ENCODE data around the gene ESRRA.
"Not testable (repeated sequence)": the region's sequence is repeated elsewhere in the genome, so short reads cannot be mapped to it uniquely, and the experiment has no call there.

ESRRA gene

DNA sequence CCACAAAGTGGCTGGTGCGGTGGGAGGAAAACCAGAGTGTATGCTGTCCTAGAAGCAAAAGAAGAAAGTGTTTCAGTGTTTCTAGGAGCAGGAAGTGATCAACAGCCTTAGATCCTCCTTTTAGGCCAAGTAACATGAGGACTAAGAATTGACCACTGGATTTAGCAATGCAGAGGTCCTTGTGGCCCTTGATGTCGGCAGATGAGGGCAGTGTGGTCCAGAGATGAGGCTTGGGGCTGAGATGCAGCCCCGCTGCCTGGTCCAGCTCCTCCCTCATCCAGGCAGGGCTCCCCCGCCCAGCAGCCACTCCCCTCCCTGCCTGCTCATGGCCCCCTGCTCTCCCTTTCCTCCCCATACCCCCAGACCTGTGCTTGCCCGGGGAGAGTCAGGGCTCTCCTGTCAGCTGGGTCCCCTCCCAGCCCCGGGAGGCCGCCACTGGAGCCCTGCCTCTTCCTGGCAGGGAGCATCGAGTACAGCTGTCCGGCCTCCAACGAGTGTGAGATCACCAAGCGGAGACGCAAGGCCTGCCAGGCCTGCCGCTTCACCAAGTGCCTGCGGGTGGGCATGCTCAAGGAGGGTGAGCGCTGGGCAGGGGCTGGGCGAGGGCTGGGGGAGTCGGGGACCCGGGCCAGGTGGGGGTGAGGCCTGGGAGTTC, 8.3 kb downstream of the ESRRA start:
- TF ChIP-seq, protein P1, sequence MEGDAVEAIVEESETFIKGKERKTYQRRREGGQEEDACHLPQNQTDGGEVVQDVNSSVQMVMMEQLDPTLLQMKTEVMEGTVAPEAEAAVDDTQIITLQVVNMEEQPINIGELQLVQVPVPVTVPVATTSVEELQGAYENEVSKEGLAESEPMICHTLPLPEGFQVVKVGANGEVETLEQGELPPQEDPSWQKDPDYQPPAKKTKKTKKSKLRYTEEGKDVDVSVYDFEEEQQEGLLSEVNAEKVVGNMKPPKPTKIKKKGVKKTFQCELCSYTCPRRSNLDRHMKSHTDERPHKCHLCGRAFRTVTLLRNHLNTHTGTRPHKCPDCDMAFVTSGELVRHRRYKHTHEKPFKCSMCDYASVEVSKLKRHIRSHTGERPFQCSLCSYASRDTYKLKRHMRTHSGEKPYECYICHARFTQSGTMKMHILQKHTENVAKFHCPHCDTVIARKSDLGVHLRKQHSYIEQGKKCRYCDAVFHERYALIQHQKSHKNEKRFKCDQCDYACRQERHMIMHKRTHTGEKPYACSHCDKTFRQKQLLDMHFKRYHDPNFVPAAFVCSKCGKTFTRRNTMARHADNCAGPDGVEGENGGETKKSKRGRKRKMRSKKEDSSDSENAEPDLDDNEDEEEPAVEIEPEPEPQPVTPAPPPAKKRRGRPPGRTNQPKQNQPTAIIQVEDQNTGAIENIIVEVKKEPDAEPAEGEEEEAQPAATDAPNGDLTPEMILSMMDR (conservative IDR thresholded peaks at IDR 0.05; ENCODE audit: low read depth), result no peak
- CTCF ChIA-PET, result interaction anchor here (0.6 to 0.9 kb wide), 2 partner anchors 12 to 62 kb away, joined by 3 read pairs; no protein-coding TSS in a partner anchor
- POLR2A ChIA-PET (ENCODE audit: low non-redundant PET), result no interaction called here
- no peak for DNase-seq (ENCODE audit: low spot score)
- peak overlapping the region; percentile 100 for H3K27ac ChIP-seq

DNA sequence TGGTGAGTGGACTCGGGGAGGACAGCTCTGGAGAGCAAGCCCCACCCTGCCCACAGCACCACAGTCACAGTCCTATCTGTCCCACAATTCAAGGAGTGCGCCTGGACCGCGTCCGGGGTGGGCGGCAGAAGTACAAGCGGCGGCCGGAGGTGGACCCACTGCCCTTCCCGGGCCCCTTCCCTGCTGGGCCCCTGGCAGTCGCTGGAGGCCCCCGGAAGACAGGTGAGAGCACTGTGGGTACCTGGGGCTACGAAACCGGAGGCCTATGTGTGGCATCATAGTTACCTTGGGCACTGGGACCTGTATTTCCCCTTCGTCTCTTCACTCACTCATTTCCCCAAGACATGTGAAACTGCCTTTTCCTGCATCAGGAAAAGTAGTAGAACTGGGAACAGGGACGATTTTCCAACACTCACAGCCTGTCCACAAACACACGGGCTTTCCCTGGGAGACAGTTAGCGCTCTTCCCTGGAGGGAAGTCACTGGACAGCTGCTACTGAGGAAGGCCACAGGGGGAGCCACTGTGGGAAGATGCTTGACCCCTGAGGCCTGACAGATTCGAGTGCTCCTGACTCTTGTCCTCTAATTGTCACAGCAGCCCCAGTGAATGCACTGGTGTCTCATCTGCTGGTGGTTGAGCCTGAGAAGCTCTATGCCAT, 9.0 kb downstream of the ESRRA start:
- CTCF ChIA-PET, result interaction anchor here (0.6 to 0.9 kb wide), 2 partner anchors 13 to 31 kb away, joined by 3 read pairs; no protein-coding TSS in a partner anchor

DNA sequence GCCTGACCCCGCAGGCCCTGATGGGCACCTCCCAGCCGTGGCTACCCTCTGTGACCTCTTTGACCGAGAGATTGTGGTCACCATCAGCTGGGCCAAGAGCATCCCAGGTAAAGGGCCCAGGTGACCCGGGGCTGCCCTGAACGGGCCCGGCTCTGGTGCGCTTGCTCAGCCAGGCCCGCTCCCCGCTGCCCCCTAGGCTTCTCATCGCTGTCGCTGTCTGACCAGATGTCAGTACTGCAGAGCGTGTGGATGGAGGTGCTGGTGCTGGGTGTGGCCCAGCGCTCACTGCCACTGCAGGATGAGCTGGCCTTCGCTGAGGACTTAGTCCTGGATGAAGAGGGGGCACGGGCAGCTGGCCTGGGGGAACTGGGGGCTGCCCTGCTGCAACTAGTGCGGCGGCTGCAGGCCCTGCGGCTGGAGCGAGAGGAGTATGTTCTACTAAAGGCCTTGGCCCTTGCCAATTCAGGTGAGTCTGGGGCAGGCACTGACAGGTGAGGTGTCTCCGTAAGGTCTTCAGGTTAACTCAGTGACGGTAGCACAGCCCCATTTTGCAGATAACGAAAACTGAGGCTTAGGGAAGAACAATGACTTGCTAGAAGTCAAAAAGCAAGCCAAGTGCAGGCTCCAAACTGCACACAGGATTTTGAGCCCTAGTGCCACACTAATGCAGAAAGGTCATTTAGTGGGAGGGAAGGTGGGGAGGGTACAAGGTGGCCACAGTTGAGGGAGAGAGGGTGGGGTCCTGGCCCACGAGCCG, 9.7 kb downstream of the ESRRA start:
- TF ChIP-seq, protein P1 (conservative IDR thresholded peaks at IDR 0.05; ENCODE audit: low read depth), result no peak
- ChIA-PET POLR2A (ENCODE audit: low non-redundant PET) (no interaction called here), CTCF (interaction anchor here (0.6 kb wide), 1 partner anchor 31 kb away, joined by 3 read pairs; no protein-coding TSS in a partner anchor)
- H3K27ac ChIP-seq, result peak overlapping the region; percentile 100
- no peak for DNase-seq (ENCODE audit: low spot score)

More for the DNA sequence above, 9.0 kb downstream of the ESRRA start:
- peak overlapping the region; percentile 100 for H3K27ac ChIP-seq
- TF ChIP-seq, protein P1 (conservative IDR thresholded peaks at IDR 0.05; ENCODE audit: low read depth), result no peak
- no peak for DNase-seq (ENCODE audit: low spot score)
- POLR2A ChIA-PET (ENCODE audit: low non-redundant PET), result no interaction called here

DNA sequence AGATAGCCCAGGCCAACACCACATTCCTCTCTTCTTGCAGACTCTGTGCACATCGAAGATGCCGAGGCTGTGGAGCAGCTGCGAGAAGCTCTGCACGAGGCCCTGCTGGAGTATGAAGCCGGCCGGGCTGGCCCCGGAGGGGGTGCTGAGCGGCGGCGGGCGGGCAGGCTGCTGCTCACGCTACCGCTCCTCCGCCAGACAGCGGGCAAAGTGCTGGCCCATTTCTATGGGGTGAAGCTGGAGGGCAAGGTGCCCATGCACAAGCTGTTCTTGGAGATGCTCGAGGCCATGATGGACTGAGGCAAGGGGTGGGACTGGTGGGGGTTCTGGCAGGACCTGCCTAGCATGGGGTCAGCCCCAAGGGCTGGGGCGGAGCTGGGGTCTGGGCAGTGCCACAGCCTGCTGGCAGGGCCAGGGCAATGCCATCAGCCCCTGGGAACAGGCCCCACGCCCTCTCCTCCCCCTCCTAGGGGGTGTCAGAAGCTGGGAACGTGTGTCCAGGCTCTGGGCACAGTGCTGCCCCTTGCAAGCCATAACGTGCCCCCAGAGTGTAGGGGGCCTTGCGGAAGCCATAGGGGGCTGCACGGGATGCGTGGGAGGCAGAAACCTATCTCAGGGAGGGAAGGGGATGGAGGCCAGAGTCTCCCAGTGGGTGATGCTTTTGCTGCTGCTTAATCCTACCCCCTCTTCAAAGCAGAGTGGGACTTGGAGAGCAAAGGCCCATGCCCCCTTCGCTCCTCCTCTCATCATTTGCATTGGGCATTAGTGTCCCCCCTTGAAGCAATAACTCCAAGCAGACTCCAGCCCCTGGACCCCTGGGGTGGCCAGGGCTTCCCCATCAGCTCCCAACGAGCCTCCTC, 10.6 kb downstream of the ESRRA start:
- POLR2A ChIA-PET (ENCODE audit: low non-redundant PET), result interaction anchor here (0.9 to 2.8 kb wide), 2 partner anchors 39 to 42 kb away, joined by 3 to 19 read pairs; partner anchors contain the start of gene RPS6KA4
- H3K27ac ChIP-seq, result peak overlapping the region; percentile 100
- CTCF ChIA-PET, result interaction anchor here (0.6 to 3.2 kb wide), 7 partner anchors 16 to 134 kb away, joined by 3 to 22 read pairs (median 4); partner anchors contain the start of gene RPS6KA4
- DNase-seq (ENCODE audit: low spot score), result not testable (repeated sequence)

DNA sequence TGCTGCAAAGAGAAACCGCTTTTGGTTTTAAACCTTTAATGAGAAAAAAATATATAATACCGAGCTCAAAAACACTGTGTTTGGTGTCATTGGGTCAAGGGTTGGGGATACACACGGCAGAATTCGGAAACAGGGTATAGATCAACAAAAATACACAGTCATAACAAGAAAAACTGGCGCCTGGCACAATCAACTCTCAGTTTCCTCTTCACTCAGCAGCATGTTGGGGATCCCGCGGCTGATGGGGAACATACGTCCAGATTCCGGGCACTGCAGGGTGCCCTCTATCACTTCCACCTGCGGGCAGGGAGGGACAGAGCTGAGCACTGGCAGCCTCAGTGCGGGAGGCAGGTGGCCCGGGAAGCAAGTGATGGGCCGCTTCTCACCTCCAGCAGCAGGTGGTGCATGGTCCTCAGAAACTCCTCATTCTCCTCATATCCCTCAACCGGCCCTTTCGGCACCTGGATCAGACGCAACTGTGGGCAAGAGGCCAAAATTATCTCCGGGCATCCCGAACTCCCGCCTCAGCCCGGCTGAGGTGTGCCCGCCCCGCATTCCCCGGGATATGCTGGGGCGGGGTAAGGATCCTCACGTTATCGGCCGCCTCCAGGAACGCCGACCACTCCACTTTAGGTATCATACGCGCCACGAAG, 11.5 kb downstream of the ESRRA start:
- peak overlapping the region; percentile 100 for H3K27ac ChIP-seq
- TF ChIP-seq, protein P1 (conservative IDR thresholded peaks at IDR 0.05; ENCODE audit: low read depth), result peak; percentile 39
- ChIA-PET CTCF (interaction anchor here (0.6 to 3.2 kb wide), 8 partner anchors 15 to 92 kb away, joined by 3 to 22 read pairs (median 6); no protein-coding TSS in a partner anchor), POLR2A (ENCODE audit: low non-redundant PET) (interaction anchor here (0.5 to 2.8 kb wide), 7 partner anchors 9 to 42 kb away, joined by 3 to 19 read pairs (median 9); partner anchors contain the start of genes ESRRA and RPS6KA4)
- DNase-seq (ENCODE audit: low spot score), result peak; percentile 57
